HEK293 (cell line): ENCODE results near the gene TLR5.

ENCODE experiments used
- CTCF ChIA-PET: fragments of 350-600 bp; formaldehyde crosslinking; extraction: SDS; loops from one replicate; lab custom pipeline; 2021; ENCODE audit warnings: antibody characterized with exemption; lab: Yijun Ruan, JAX
- POLR2A ChIA-PET: fragments of 300-600 bp; formaldehyde crosslinking; extraction: SDS; loops from one replicate; lab custom pipeline; 2020; ENCODE audit warnings: antibody characterized with exemption, inconsistent platforms; lab: Yijun Ruan, JAX
- H3K27ac ChIP-seq: fragments of 200-500 bp; sonication (Bioruptor generic); 2 replicates; pipeline ENCODE4 v1.5.1; 2014; ENCODE audit warnings: low read depth, low read length, control low read depth, inconsistent platforms; ENCODE audit errors: extremely low read depth
- H3K36me3 ChIP-seq, 2 experiments: fragments of 200-500 bp in 1 of 2; sonication (Bioruptor generic) in 1 of 2; 1 replicate in 1 of 2; 2 replicates in 1 of 2; pipeline ENCODE4 v1.5.1; 2014 to 2017; ENCODE audit warnings: inconsistent platforms in 2 of 2, low read length in 2 of 2; ENCODE audit not compliant: control insufficient read depth in 2 of 2, insufficient read depth in 1 of 2
- H3K4me1 ChIP-seq: fragments of 200-500 bp; sonication (Bioruptor generic); 2 replicates; pipeline ENCODE4 v1.5.1; 2014; ENCODE audit warnings: mild to moderate bottlenecking, low read length, inconsistent platforms; ENCODE audit not compliant: control insufficient read depth, insufficient read depth
- H3K4me3 ChIP-seq: 2 replicates; pipeline ENCODE4 v1.5.1; 2011; ENCODE audit warnings: low read depth, mild to moderate bottlenecking, control low read depth, low read length, moderate library complexity
- H3K9me3 ChIP-seq: fragments of 200-500 bp; sonication (Bioruptor generic); 2 replicates; pipeline ENCODE4 v1.5.1; 2014; ENCODE audit warnings: low read depth, low read length, inconsistent platforms; ENCODE audit not compliant: control insufficient read depth, insufficient read depth
- GFI1B ChIP-seq: fragments of 450-650 bp; formaldehyde crosslinking; IDR thresholded peaks from 2 replicates; pipeline ENCODE4 v1.5.1; 2016; ENCODE audit warnings: missing biosample characterization, missing genetic modification characterization
- KLF1 ChIP-seq: fragments of 450-650 bp; formaldehyde crosslinking; IDR thresholded peaks from 2 replicates; pipeline ENCODE4 v1.5.1; 2016; ENCODE audit warnings: missing biosample characterization, missing genetic modification characterization
- OSR2 ChIP-seq: fragments of 450-650 bp; formaldehyde crosslinking; IDR thresholded peaks from 2 replicates; pipeline ENCODE4 v1.5.1; 2016; ENCODE audit warnings: missing biosample characterization, missing genetic modification characterization
- PRDM4 ChIP-seq: fragments of 450-650 bp; formaldehyde crosslinking; IDR thresholded peaks from 2 replicates; pipeline ENCODE4 v1.5.1; 2017; ENCODE audit warnings: missing biosample characterization, missing genetic modification characterization
- PRDM6 ChIP-seq: fragments of 450-650 bp; formaldehyde crosslinking; IDR thresholded peaks from 2 replicates; pipeline ENCODE4 v1.5.1; 2017; ENCODE audit warnings: missing biosample characterization, missing genetic modification characterization
- SCRT2 ChIP-seq: fragments of 450-650 bp; formaldehyde crosslinking; IDR thresholded peaks from 2 replicates; pipeline ENCODE4 v1.5.1; 2016; ENCODE audit warnings: missing biosample characterization, missing genetic modification characterization
- SP7 ChIP-seq: fragments of 450-650 bp; formaldehyde crosslinking; IDR thresholded peaks from 2 replicates; pipeline ENCODE4 v1.5.1; 2016; ENCODE audit warnings: missing biosample characterization, missing genetic modification characterization
- YY2 ChIP-seq: fragments of 450-650 bp; formaldehyde crosslinking; IDR thresholded peaks from 2 replicates; pipeline ENCODE4 v1.5.1; 2016; ENCODE audit warnings: missing biosample characterization, missing genetic modification characterization
- ZBTB49 ChIP-seq: fragments of 450-650 bp; formaldehyde crosslinking; IDR thresholded peaks from 2 replicates; pipeline ENCODE4 v1.5.1; 2016; ENCODE audit warnings: missing biosample characterization, missing genetic modification characterization, low read depth
- ZBTB8A ChIP-seq: fragments of 450-650 bp; formaldehyde crosslinking; IDR thresholded peaks from 2 replicates; pipeline ENCODE4 v1.5.1; 2016; ENCODE audit warnings: missing biosample characterization, missing genetic modification characterization
- ZFHX2 ChIP-seq: fragments of 450-650 bp; formaldehyde crosslinking; conservative IDR thresholded peaks from 2 replicates; pipeline ENCODE4 v1.5.1; 2016; ENCODE audit warnings: missing biosample characterization, missing genetic modification characterization
- ZNF157 ChIP-seq: fragments of 450-650 bp; formaldehyde crosslinking; IDR thresholded peaks from 2 replicates; pipeline ENCODE4 v1.5.1; 2016; ENCODE audit warnings: missing biosample characterization, missing genetic modification characterization
- ZNF266 ChIP-seq: fragments of 450-650 bp; formaldehyde crosslinking; IDR thresholded peaks from 2 replicates; pipeline ENCODE4 v1.5.1; 2016; ENCODE audit warnings: missing biosample characterization, missing genetic modification characterization, low read depth
- ZNF280C ChIP-seq: fragments of 450-650 bp; formaldehyde crosslinking; IDR thresholded peaks from 2 replicates; pipeline ENCODE4 v1.5.1; 2016; ENCODE audit warnings: missing biosample characterization, missing genetic modification characterization
- ZNF341 ChIP-seq: fragments of 450-650 bp; formaldehyde crosslinking; IDR thresholded peaks from 2 replicates; pipeline ENCODE4; 2016; ENCODE audit warnings: low read depth, missing biosample characterization, missing genetic modification characterization
- ZNF423 ChIP-seq: fragments of 450-650 bp; formaldehyde crosslinking; IDR thresholded peaks from 2 replicates; pipeline ENCODE4 v1.5.1; 2016; ENCODE audit warnings: missing biosample characterization, missing genetic modification characterization
- ZNF571 ChIP-seq: fragments of 450-650 bp; formaldehyde crosslinking; IDR thresholded peaks from 2 replicates; pipeline ENCODE4 v1.5.0; 2017; ENCODE audit warnings: missing biosample characterization, missing genetic modification characterization
- ZNF580 ChIP-seq: fragments of 450-650 bp; formaldehyde crosslinking; IDR thresholded peaks from 2 replicates; pipeline ENCODE4 v1.5.1; 2016; ENCODE audit warnings: missing biosample characterization, missing genetic modification characterization
- ZNF585B ChIP-seq: fragments of 450-650 bp; formaldehyde crosslinking; IDR thresholded peaks from 2 replicates; pipeline ENCODE4 v1.5.1; 2016; ENCODE audit warnings: missing biosample characterization, missing genetic modification characterization
- ZNF621 ChIP-seq: fragments of 450-650 bp; formaldehyde crosslinking; IDR thresholded peaks from 2 replicates; pipeline ENCODE4 v1.5.1; 2017; ENCODE audit warnings: missing biosample characterization, missing genetic modification characterization
- ZNF658 ChIP-seq: fragments of 450-650 bp; formaldehyde crosslinking; IDR thresholded peaks from 2 replicates; pipeline ENCODE4; 2016; ENCODE audit warnings: missing biosample characterization, missing genetic modification characterization
- ZNF660 ChIP-seq: fragments of 450-650 bp; IDR thresholded peaks from 2 replicates; pipeline ENCODE4 v1.5.1; 2018; ENCODE audit warnings: missing biosample characterization, mild to moderate bottlenecking, missing genetic modification characterization
- ZNF707 ChIP-seq: fragments of 450-650 bp; formaldehyde crosslinking; IDR thresholded peaks from 2 replicates; pipeline ENCODE4 v1.5.1; 2016; ENCODE audit warnings: missing biosample characterization, missing genetic modification characterization
- ZNF76 ChIP-seq: fragments of 450-650 bp; formaldehyde crosslinking; IDR thresholded peaks from 2 replicates; pipeline ENCODE4; 2016; ENCODE audit warnings: low read depth, missing biosample characterization, missing genetic modification characterization, borderline replicate concordance
- ZNF777 ChIP-seq: fragments of 450-650 bp; formaldehyde crosslinking; IDR thresholded peaks from 2 replicates; pipeline ENCODE4 v1.5.1; 2017; ENCODE audit warnings: missing biosample characterization, missing genetic modification characterization, borderline replicate concordance
- ZNF791 ChIP-seq: fragments of 450-650 bp; formaldehyde crosslinking; IDR thresholded peaks from 2 replicates; pipeline ENCODE4 v1.5.1; 2016; ENCODE audit warnings: missing biosample characterization, missing genetic modification characterization
- ZNF830 ChIP-seq: fragments of 450-650 bp; IDR thresholded peaks from 2 replicates; pipeline ENCODE4 v1.5.0; 2018; ENCODE audit warnings: missing biosample characterization, missing genetic modification characterization, low read depth, mild to moderate bottlenecking, moderate library complexity

TLR5 gene

GRCh38 chr1:223097713-223098112 is 45.3 kb downstream of the TLR5 start:
- no peaks in the 10 kb centered on the region for H3K36me3 ChIP-seq
- H3K4me3 ChIP-seq = no peak overlapping the region
- peaks cover 2% of the 10 kb centered on the region for H3K4me1 ChIP-seq
- no peaks in the 10 kb centered on the region for H3K9me3 ChIP-seq
- no peak overlapping the region for H3K27ac ChIP-seq
- TF ChIP-seq ZNF280C (no peak), ZNF660 (tag by site-specific recombination) (no peak), ZNF707 (tag by site-specific recombination) (no peak), SCRT2 (tag by site-specific recombination) (no peak), ZNF157 (no peak), ZNF777 (tag by site-specific recombination) (no peak), ZNF423 (no peak), ZNF571 (tag by site-specific recombination) (no peak), ZNF658 (no peak), GFI1B (tag by site-specific recombination) (no peak)
- POLR2A ChIA-PET = no interaction called here
- CTCF ChIA-PET = interaction anchor here (1.2 to 5.2 kb wide), 5 partner anchors 8 to 531 kb away, joined by 3 to 40 read pairs (median 4); no protein-coding TSS in a partner anchor

- no peaks in the 10 kb centered on the region for H3K4me1 ChIP-seq
- H3K36me3 ChIP-seq = no peaks in the 10 kb centered on the region
- CTCF ChIA-PET = interaction anchor here (1.1 to 5.2 kb wide), 2 partner anchors 14 to 28 kb away, joined by 3 to 40 read pairs; no protein-coding TSS in a partner anchor
- H3K9me3 ChIP-seq = no peaks in the 10 kb centered on the region
- H3K27ac ChIP-seq = no peak overlapping the region
- TF ChIP-seq ZNF76 (tag by site-specific recombination) (no peak), KLF1 (no peak), ZFHX2 (tag by site-specific recombination) (no peak), PRDM4 (tag by site-specific recombination) (no peak), ZNF580 (tag by site-specific recombination) (no peak), ZNF157 (no peak), SP7 (tag by site-specific recombination) (no peak), ZNF266 (tag by site-specific recombination) (no peak), OSR2 (tag by site-specific recombination) (no peak), ZNF830 (tag by site-specific recombination) (no peak), ZNF621 (tag by site-specific recombination) (no peak), ZNF791 (no peak), YY2 (tag by site-specific recombination) (no peak), ZNF341 (tag by site-specific recombination) (no peak), ZBTB49 (tag by site-specific recombination) (no peak), ZNF585B (no peak), PRDM6 (tag by site-specific recombination) (no peak), ZBTB8A (tag by site-specific recombination) (no peak)
- POLR2A ChIA-PET = no interaction called here
- H3K4me3 ChIP-seq = no peak overlapping the region
Observed at GRCh38 chr1:223095870-223096269, 47.2 kb downstream of the TLR5 start.
